ENCODE results near the gene OCSTAMP.

The OCSTAMP gene

GRCh38 chr20:46543959-46544358 is 6.5 kb downstream of the OCSTAMP start:
- peaks cover 10 to 16% of the 10 kb centered on the region in 2 donors for H3K27me3 ChIP-seq (ENCODE audit: control insufficient read depth in 1 of 2, insufficient read depth in 2 of 2, low read length in 2 of 2)
- no peaks in the 10 kb centered on the region for H3K36me3 ChIP-seq (ENCODE audit: control insufficient read depth in 2 of 2, insufficient read depth in 2 of 2, low read length in 2 of 2)
- H3K4me1 ChIP-seq (ENCODE audit: control insufficient read depth, insufficient read depth, low read length): no peaks in the 10 kb centered on the region

GRCh38 chr20:46543033-46543432 is 7.4 kb downstream of the OCSTAMP start:
- H3K27me3 ChIP-seq (ENCODE audit: control insufficient read depth in 1 of 2, insufficient read depth in 2 of 2, low read length in 2 of 2): peaks cover 10 to 16% of the 10 kb centered on the region in 2 donors

More at GRCh38 chr20:46543959-46544358, 6.5 kb downstream of the OCSTAMP start:
- Histone ChIP-seq H3K9ac (ENCODE audit: low read length in 2 of 2) (no peak overlapping the region), H3K9me3 (ENCODE audit: control insufficient read depth in 2 of 2, low read length in 2 of 2) (no peaks in the 10 kb centered on the region), H3K4me3 (ENCODE audit: low read length in 2 of 2) (no peak overlapping the region), H3K27ac (ENCODE audit: low read length) (no peak overlapping the region)

DNA sequence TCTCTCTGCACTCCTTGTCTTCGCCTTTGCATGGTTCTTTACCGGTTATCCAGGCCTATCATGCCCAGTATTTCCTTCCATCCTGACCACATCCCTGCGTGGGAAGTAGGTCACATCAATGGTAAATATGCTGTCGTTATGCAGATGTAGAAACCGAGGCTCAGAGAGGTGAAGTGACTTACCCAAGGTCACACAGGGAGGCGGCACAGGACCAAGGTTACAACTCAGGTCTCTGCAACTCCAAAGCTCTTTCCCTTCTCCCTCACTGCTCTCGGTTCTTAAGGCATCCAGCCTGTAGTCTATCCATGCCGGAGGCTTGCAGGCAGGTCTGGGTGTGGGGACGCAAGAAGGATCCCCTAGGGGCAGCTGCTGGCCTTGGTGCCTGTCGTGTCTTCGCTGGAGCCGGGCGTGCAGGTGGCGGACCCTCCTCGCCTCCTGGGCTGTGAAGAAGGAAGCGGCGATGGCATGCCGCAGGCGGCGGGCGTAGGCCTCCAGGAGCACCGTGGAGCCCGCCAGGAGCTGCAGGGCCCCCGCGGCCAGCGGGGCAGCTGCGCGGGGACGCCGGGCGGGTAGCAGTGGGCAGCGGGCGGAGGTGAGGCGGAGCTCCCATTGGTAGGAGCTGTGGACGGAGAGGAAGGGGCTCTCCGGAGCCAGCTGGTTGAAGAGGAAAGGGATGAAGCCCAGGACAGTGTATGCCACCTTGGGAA is 9.1 kb downstream of the OCSTAMP start:
- H3K4me3 ChIP-seq (ENCODE audit: low read length in 2 of 2): no peak overlapping the region
- H3K27ac ChIP-seq (ENCODE audit: low read length): no peak overlapping the region
- H3K36me3 ChIP-seq (ENCODE audit: control insufficient read depth in 2 of 2, insufficient read depth in 2 of 2, low read length in 2 of 2): no peaks in the 10 kb centered on the region
- no peaks in the 10 kb centered on the region for H3K9me3 ChIP-seq (ENCODE audit: control insufficient read depth in 2 of 2, low read length in 2 of 2)
- H3K4me1 ChIP-seq (ENCODE audit: control insufficient read depth, insufficient read depth, low read length): no peaks in the 10 kb centered on the region
- peaks cover 10 to 25% of the 10 kb centered on the region in 2 donors for H3K27me3 ChIP-seq (ENCODE audit: control insufficient read depth in 1 of 2, insufficient read depth in 2 of 2, low read length in 2 of 2)
- no peak overlapping the region for H3K9ac ChIP-seq (ENCODE audit: low read length in 2 of 2)

More at GRCh38 chr20:46543033-46543432, 7.4 kb downstream of the OCSTAMP start:
- no peak overlapping the region for H3K4me3 ChIP-seq (ENCODE audit: low read length in 2 of 2)
- H3K9me3 ChIP-seq (ENCODE audit: control insufficient read depth in 2 of 2, low read length in 2 of 2): no peaks in the 10 kb centered on the region
- H3K4me1 ChIP-seq (ENCODE audit: control insufficient read depth, insufficient read depth, low read length): no peaks in the 10 kb centered on the region
- H3K27ac ChIP-seq (ENCODE audit: low read length): no peak overlapping the region
- H3K9ac ChIP-seq (ENCODE audit: low read length in 2 of 2): no peak overlapping the region
- H3K36me3 ChIP-seq (ENCODE audit: control insufficient read depth in 2 of 2, insufficient read depth in 2 of 2, low read length in 2 of 2): no peaks in the 10 kb centered on the region

- Histone ChIP-seq H3K36me3 (ENCODE audit: control insufficient read depth in 2 of 2, insufficient read depth in 2 of 2, low read length in 2 of 2) (no peaks in the 10 kb centered on the region), H3K27ac (ENCODE audit: low read length) (no peak overlapping the region), H3K27me3 (ENCODE audit: control insufficient read depth in 1 of 2, insufficient read depth in 2 of 2, low read length in 2 of 2) (peaks cover 5 to 20% of the 10 kb centered on the region in 2 donors), H3K9ac (ENCODE audit: low read length in 2 of 2) (no peak overlapping the region), H3K4me3 (ENCODE audit: low read length in 2 of 2) (no peak overlapping the region), H3K9me3 (ENCODE audit: control insufficient read depth in 2 of 2, low read length in 2 of 2) (no peaks in the 10 kb centered on the region), H3K4me1 (ENCODE audit: control insufficient read depth, insufficient read depth, low read length) (no peaks in the 10 kb centered on the region)
Measured at GRCh38 chr20:46539113-46539512, 11.3 kb downstream of the OCSTAMP start.

- H3K27ac ChIP-seq (ENCODE audit: low read length): no peak overlapping the region
- H3K27me3 ChIP-seq (ENCODE audit: control insufficient read depth in 1 of 2, insufficient read depth in 2 of 2, low read length in 2 of 2): peaks cover 4 to 9% of the 10 kb centered on the region in 2 donors
- H3K4me1 ChIP-seq (ENCODE audit: control insufficient read depth, insufficient read depth, low read length): no peaks in the 10 kb centered on the region
- no peaks in the 10 kb centered on the region for H3K36me3 ChIP-seq (ENCODE audit: control insufficient read depth in 2 of 2, insufficient read depth in 2 of 2, low read length in 2 of 2)
- H3K9ac ChIP-seq (ENCODE audit: low read length in 2 of 2): no peak overlapping the region
- H3K4me3 ChIP-seq (ENCODE audit: low read length in 2 of 2): no peak overlapping the region
- H3K9me3 ChIP-seq (ENCODE audit: control insufficient read depth in 2 of 2, low read length in 2 of 2): no peaks in the 10 kb centered on the region
Measured at GRCh38 chr20:46530640-46531039, 19.8 kb downstream of the OCSTAMP start.

GRCh38 chr20:46523696-46524328 is 26.6 kb downstream of the OCSTAMP start:
- Histone ChIP-seq H3K27ac (ENCODE audit: low read length) (no peak overlapping the region), H3K9me3 (ENCODE audit: control insufficient read depth in 2 of 2, low read length in 2 of 2) (no peaks in the 10 kb centered on the region), H3K27me3 (ENCODE audit: control insufficient read depth in 1 of 2, insufficient read depth in 2 of 2, low read length in 2 of 2) (peaks cover 4% of the 10 kb centered on the region in 2 donors)

GRCh38 chr20:46523108-46523507 is 27.3 kb downstream of the OCSTAMP start:
- Histone ChIP-seq H3K9me3 (ENCODE audit: control insufficient read depth in 2 of 2, low read length in 2 of 2) (no peaks in the 10 kb centered on the region), H3K4me3 (ENCODE audit: low read length in 2 of 2) (no peak overlapping the region), H3K27me3 (ENCODE audit: control insufficient read depth in 1 of 2, insufficient read depth in 2 of 2, low read length in 2 of 2) (peaks cover 4% of the 10 kb centered on the region in 2 donors), H3K4me1 (ENCODE audit: control insufficient read depth, insufficient read depth, low read length) (no peaks in the 10 kb centered on the region), H3K36me3 (ENCODE audit: control insufficient read depth in 2 of 2, insufficient read depth in 2 of 2, low read length in 2 of 2) (no peaks in the 10 kb centered on the region), H3K9ac (ENCODE audit: low read length in 2 of 2) (no peak overlapping the region), H3K27ac (ENCODE audit: low read length) (no peak overlapping the region)

More at GRCh38 chr20:46523696-46524328, 26.6 kb downstream of the OCSTAMP start:
- Histone ChIP-seq H3K4me1 (ENCODE audit: control insufficient read depth, insufficient read depth, low read length) (no peaks in the 10 kb centered on the region), H3K4me3 (ENCODE audit: low read length in 2 of 2) (no peak overlapping the region), H3K36me3 (ENCODE audit: control insufficient read depth in 2 of 2, insufficient read depth in 2 of 2, low read length in 2 of 2) (no peaks in the 10 kb centered on the region), H3K9ac (ENCODE audit: low read length in 2 of 2) (no peak overlapping the region)

- no peak overlapping the region for H3K9ac ChIP-seq (ENCODE audit: low read length in 2 of 2)
- H3K27ac ChIP-seq (ENCODE audit: low read length): no peak overlapping the region
- no peaks in the 10 kb centered on the region for H3K9me3 ChIP-seq (ENCODE audit: control insufficient read depth in 2 of 2, low read length in 2 of 2)
- H3K4me3 ChIP-seq (ENCODE audit: low read length in 2 of 2): no peak overlapping the region
- peaks cover 0 to 7% of the 10 kb centered on the region in 2 donors for H3K27me3 ChIP-seq (ENCODE audit: control insufficient read depth in 1 of 2, insufficient read depth in 2 of 2, low read length in 2 of 2)
- no peaks in the 10 kb centered on the region for H3K4me1 ChIP-seq (ENCODE audit: control insufficient read depth, insufficient read depth, low read length)
- no peaks in the 10 kb centered on the region for H3K36me3 ChIP-seq (ENCODE audit: control insufficient read depth in 2 of 2, insufficient read depth in 2 of 2, low read length in 2 of 2)
Measured at GRCh38 chr20:46520976-46521579, 29.4 kb downstream of the OCSTAMP start.

GRCh38 chr20:46520540-46520939 is 29.9 kb downstream of the OCSTAMP start:
- H3K36me3 ChIP-seq (ENCODE audit: control insufficient read depth in 2 of 2, insufficient read depth in 2 of 2, low read length in 2 of 2): no peaks in the 10 kb centered on the region
- H3K27me3 ChIP-seq (ENCODE audit: control insufficient read depth in 1 of 2, insufficient read depth in 2 of 2, low read length in 2 of 2): peaks cover 0 to 7% of the 10 kb centered on the region in 2 donors
- H3K4me3 ChIP-seq (ENCODE audit: low read length in 2 of 2): no peak overlapping the region
- no peak overlapping the region for H3K27ac ChIP-seq (ENCODE audit: low read length)
- H3K9me3 ChIP-seq (ENCODE audit: control insufficient read depth in 2 of 2, low read length in 2 of 2): no peaks in the 10 kb centered on the region
- H3K4me1 ChIP-seq (ENCODE audit: control insufficient read depth, insufficient read depth, low read length): no peaks in the 10 kb centered on the region
- no peak overlapping the region for H3K9ac ChIP-seq (ENCODE audit: low read length in 2 of 2)

- Histone ChIP-seq H3K27ac (ENCODE audit: low read length) (no peak overlapping the region), H3K27me3 (ENCODE audit: control insufficient read depth in 1 of 2, insufficient read depth in 2 of 2, low read length in 2 of 2) (peaks cover 0 to 7% of the 10 kb centered on the region in 2 donors), H3K4me1 (ENCODE audit: control insufficient read depth, insufficient read depth, low read length) (no peaks in the 10 kb centered on the region), H3K36me3 (ENCODE audit: control insufficient read depth in 2 of 2, insufficient read depth in 2 of 2, low read length in 2 of 2) (no peaks in the 10 kb centered on the region), H3K4me3 (ENCODE audit: low read length in 2 of 2) (no peak overlapping the region), H3K9ac (ENCODE audit: low read length in 2 of 2) (no peak overlapping the region), H3K9me3 (ENCODE audit: control insufficient read depth in 2 of 2, low read length in 2 of 2) (no peaks in the 10 kb centered on the region)
Measured at GRCh38 chr20:46519471-46520068, 30.9 kb downstream of the OCSTAMP start.
